ENCODE measurements around the gene ENAH. TPM values are rescaled to one million over a fixed set of nuclear protein-coding genes. Genes with fewer than 3 reads are reported as not detected.
"Not testable (repeated sequence)": the region's sequence is repeated elsewhere in the genome, so short reads cannot be mapped to it uniquely, and the experiment has no call there.

ENAH gene
- total RNA-seq, 2 experiments from 2014 or later = not detected

DNA sequence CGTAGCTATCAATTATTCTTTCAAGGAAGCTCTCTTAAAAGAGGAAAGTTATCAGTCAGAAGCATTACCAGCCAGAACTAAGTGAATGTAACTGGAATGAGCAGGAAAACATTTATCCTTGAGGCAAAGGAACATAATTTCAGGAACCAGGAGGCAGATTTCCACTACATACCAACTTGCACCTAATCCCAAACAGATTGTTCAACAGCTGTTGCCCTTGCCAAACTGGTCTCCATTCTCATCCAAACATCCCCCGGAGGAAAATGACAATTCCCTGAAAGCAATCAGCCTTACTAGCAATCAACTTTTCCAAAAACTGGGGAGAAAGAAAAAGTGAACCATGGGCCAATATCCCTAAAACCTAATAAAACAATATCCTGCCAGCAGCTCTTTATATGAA, 35.0 kb downstream of the ENAH start:
- H3K4me1 Mint-ChIP-seq = no peaks in the 10 kb centered on the region
- CTCF ChIA-PET = interaction anchor here (1.1 to 1.4 kb wide), 2 partner anchors 18 to 142 kb away, joined by 3 read pairs; no protein-coding TSS in a partner anchor
- DNase-seq = no peak
- no peaks in the 10 kb centered on the region for H3K27me3 Mint-ChIP-seq
- no peak for ATAC-seq
- no peaks in the 10 kb centered on the region for H3K9me3 Mint-ChIP-seq (ENCODE audit: low read depth)
- no peaks in the 10 kb centered on the region for H3K36me3 Mint-ChIP-seq
- no peak overlapping the region for H3K27ac Mint-ChIP-seq
- H3K4me3 Mint-ChIP-seq = no peak overlapping the region

DNA sequence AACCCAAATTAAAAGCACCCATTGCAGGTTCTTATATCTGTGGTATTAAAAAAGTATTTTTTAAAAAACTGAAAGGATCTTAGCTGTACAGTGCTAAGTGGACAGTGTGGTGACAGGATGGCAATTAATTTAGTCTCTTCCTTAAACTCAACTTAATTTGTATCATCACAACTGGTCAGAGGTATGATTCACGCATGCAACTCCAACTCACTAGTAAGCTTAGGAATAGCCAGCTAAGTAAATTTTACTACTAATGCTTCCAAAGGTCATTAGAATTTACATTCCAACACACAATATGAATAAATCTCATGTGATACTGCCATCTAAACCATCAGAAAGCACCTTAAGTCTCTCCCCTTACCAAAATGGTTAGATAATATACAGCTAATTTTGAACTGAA, 35.4 kb downstream of the ENAH start:
- no peak overlapping the region for H3K4me3 Mint-ChIP-seq
- no peak overlapping the region for H3K27ac Mint-ChIP-seq
- no peaks in the 10 kb centered on the region for H3K27me3 Mint-ChIP-seq
- CTCF ChIA-PET = interaction anchor here (1.1 to 1.4 kb wide), 2 partner anchors 17 to 142 kb away, joined by 3 read pairs; no protein-coding TSS in a partner anchor
- ATAC-seq = no peak
- DNase-seq = no peak
- no peaks in the 10 kb centered on the region for H3K4me1 Mint-ChIP-seq
- no peaks in the 10 kb centered on the region for H3K9me3 Mint-ChIP-seq (ENCODE audit: low read depth)
- no peaks in the 10 kb centered on the region for H3K36me3 Mint-ChIP-seq

GRCh38 chr1:225615403-225615790, 37.5 kb downstream of the ENAH start:
- DNase-seq, CTCF ChIA-PET, H3K27ac Mint-ChIP-seq: not testable (repeated sequence)

DNA sequence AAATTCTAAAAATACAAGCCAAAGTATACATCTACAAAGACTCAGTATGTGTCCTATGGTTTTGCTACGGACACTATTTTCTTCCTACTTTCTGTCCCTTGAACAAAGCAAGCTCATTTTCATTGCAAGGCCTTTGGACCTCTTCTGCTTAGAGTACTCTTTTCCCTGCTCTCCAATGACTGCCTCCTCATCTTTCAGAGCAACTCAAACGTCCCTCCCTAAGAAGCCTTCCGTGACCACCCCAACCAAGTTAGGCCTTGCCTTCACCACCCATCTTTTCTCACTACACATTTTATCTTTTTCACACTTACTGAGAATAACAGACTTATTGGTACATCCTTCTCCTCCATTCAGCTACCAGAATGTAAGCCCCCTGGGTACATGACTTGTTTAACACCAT, 39.9 kb downstream of the ENAH start:
- Mint-ChIP-seq H3K27me3 (peaks cover 4% of the 10 kb centered on the region), H3K27ac (no peak overlapping the region), H3K9me3 (ENCODE audit: low read depth) (no peaks in the 10 kb centered on the region), H3K4me3 (no peak overlapping the region), H3K4me1 (no peaks in the 10 kb centered on the region), H3K36me3 (no peaks in the 10 kb centered on the region)
- no peak for DNase-seq
- no peak for ATAC-seq
- CTCF ChIA-PET = no interaction called here

More at GRCh38 chr1:225615403-225615790, 37.5 kb downstream of the ENAH start:
- H3K4me1 Mint-ChIP-seq; H3K27me3 Mint-ChIP-seq; H3K4me3 Mint-ChIP-seq; ATAC-seq; H3K36me3 Mint-ChIP-seq; H3K9me3 Mint-ChIP-seq (ENCODE audit: low read depth): not testable (repeated sequence)

DNA sequence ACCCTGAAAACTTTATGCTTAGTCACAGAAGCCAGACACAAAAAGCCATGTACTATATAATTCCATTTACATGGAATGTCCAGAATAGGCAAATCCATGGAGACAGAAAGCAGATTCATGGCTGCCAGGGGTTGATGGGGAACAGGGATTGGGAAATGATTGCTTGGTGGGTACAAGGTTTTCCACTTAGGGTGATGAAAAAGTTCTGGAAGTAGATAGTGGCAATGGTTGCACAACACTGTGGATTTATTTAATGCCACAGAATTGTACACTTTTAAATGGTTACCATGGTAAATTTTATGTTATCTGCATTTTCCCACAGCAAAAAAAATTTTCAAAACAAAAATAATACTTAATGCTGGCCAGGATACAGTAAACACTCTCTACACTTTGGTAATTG, 40.6 kb downstream of the ENAH start:
- no peak overlapping the region for H3K4me3 Mint-ChIP-seq
- H3K4me1 Mint-ChIP-seq = no peaks in the 10 kb centered on the region
- H3K27me3 Mint-ChIP-seq = peaks cover 4% of the 10 kb centered on the region
- no peaks in the 10 kb centered on the region for H3K9me3 Mint-ChIP-seq (ENCODE audit: low read depth)
- no peak for ATAC-seq
- no peak overlapping the region for H3K27ac Mint-ChIP-seq
- CTCF ChIA-PET = no interaction called here
- no peaks in the 10 kb centered on the region for H3K36me3 Mint-ChIP-seq
- DNase-seq = no peak

GRCh38 chr1:225611537-225612223, 41.2 kb downstream of the ENAH start:
- CTCF ChIA-PET = no interaction called here
- DNase-seq = no peak
- no peak overlapping the region for H3K4me3 Mint-ChIP-seq
- no peaks in the 10 kb centered on the region for H3K4me1 Mint-ChIP-seq
- no peaks in the 10 kb centered on the region for H3K36me3 Mint-ChIP-seq
- no peak for ATAC-seq
- no peaks in the 10 kb centered on the region for H3K9me3 Mint-ChIP-seq (ENCODE audit: low read depth)
- no peak overlapping the region for H3K27ac Mint-ChIP-seq
- peaks cover 4% of the 10 kb centered on the region for H3K27me3 Mint-ChIP-seq

DNA sequence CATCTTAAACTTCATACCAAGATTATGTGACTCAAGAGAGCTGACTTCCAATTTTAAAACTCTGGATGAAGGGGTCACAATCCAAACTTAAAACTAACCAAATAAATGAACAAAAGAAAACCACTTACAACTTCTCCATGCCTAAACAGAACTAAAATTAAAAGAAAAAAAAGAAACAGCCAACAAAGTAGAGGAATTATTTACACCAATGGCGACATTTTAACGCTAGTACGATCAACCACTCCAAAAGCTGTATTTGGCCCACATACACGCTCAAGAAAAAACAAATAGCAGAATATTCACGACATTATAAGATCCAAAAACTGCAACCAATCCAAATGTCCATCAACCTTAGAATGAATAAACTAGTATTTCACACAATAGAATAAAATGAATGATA, 42.4 kb downstream of the ENAH start:
- Mint-ChIP-seq H3K4me3 (no peak overlapping the region), H3K36me3 (no peaks in the 10 kb centered on the region), H3K4me1 (no peaks in the 10 kb centered on the region), H3K27me3 (peaks cover 4% of the 10 kb centered on the region), H3K27ac (no peak overlapping the region), H3K9me3 (ENCODE audit: low read depth) (no peaks in the 10 kb centered on the region)
- ATAC-seq (no peak), DNase-seq (no peak)
- CTCF ChIA-PET = no interaction called here

GRCh38 chr1:225608014-225608796, 44.7 kb downstream of the ENAH start:
- DNase-seq = no peak
- peaks cover 4% of the 10 kb centered on the region for H3K27me3 Mint-ChIP-seq
- H3K27ac Mint-ChIP-seq = no peak overlapping the region
- no peaks in the 10 kb centered on the region for H3K4me1 Mint-ChIP-seq
- H3K4me3 Mint-ChIP-seq = no peak overlapping the region
- CTCF ChIA-PET = interaction anchor here (1.1 kb wide), 1 partner anchor 14 kb away, joined by 3 read pairs; no protein-coding TSS in a partner anchor
- no peaks in the 10 kb centered on the region for H3K9me3 Mint-ChIP-seq (ENCODE audit: low read depth)
- no peaks in the 10 kb centered on the region for H3K36me3 Mint-ChIP-seq
- ATAC-seq = no peak

- ATAC-seq = no peak
- Mint-ChIP-seq H3K4me1 (no peaks in the 10 kb centered on the region), H3K4me3 (no peak overlapping the region), H3K36me3 (no peaks in the 10 kb centered on the region), H3K27me3 (peaks cover 9% of the 10 kb centered on the region), H3K27ac (no peak overlapping the region), H3K9me3 (ENCODE audit: low read depth) (no peaks in the 10 kb centered on the region)
- no peak for DNase-seq
- CTCF ChIA-PET = no interaction called here
These were observed 45.6 kb downstream of the ENAH start for GRCh38 chr1:225607355-225607754.

GRCh38 chr1:225603538-225604354, 49.2 kb downstream of the ENAH start:
- no peak overlapping the region for H3K27ac Mint-ChIP-seq
- no peak for DNase-seq
- no peak for ATAC-seq
- no peaks in the 10 kb centered on the region for H3K36me3 Mint-ChIP-seq
- H3K9me3 Mint-ChIP-seq (ENCODE audit: low read depth) = no peaks in the 10 kb centered on the region
- H3K4me3 Mint-ChIP-seq = no peak overlapping the region
- H3K4me1 Mint-ChIP-seq = no peaks in the 10 kb centered on the region
- CTCF ChIA-PET = no interaction called here
- peaks cover 9% of the 10 kb centered on the region for H3K27me3 Mint-ChIP-seq

DNA sequence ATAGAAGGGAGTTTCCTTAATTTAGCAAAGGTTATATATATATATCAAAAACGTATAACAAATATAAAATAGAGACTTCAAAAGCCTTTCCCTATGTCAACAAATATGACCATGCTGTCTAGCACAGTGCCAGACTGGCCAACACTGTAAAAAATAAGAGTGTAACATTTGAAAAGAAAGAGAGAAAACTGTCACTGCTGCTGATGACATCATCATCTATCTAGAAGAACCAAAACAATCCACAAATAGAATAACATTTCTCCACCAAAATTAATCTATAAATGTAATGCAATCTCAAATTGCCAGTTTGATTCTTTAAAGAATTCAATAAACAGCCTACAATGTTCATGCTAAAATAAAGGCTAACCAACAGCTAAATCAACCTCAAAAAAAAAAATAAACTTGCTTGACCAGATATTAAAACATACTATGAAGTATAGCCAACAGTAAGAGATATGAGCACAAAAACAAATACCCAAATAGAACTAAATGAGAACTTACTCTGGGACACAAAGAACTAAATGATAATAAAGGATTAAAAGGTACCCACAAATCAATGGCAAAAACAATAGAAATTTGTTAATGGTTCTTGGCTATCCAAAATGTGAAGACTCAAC, 50.2 kb downstream of the ENAH start:
- no peak for DNase-seq
- CTCF ChIA-PET = no interaction called here
- Mint-ChIP-seq H3K4me3 (no peak overlapping the region), H3K4me1 (no peaks in the 10 kb centered on the region), H3K36me3 (no peaks in the 10 kb centered on the region), H3K27me3 (peaks cover 9% of the 10 kb centered on the region), H3K9me3 (ENCODE audit: low read depth) (no peaks in the 10 kb centered on the region), H3K27ac (no peak overlapping the region)
- ATAC-seq = no peak

DNA sequence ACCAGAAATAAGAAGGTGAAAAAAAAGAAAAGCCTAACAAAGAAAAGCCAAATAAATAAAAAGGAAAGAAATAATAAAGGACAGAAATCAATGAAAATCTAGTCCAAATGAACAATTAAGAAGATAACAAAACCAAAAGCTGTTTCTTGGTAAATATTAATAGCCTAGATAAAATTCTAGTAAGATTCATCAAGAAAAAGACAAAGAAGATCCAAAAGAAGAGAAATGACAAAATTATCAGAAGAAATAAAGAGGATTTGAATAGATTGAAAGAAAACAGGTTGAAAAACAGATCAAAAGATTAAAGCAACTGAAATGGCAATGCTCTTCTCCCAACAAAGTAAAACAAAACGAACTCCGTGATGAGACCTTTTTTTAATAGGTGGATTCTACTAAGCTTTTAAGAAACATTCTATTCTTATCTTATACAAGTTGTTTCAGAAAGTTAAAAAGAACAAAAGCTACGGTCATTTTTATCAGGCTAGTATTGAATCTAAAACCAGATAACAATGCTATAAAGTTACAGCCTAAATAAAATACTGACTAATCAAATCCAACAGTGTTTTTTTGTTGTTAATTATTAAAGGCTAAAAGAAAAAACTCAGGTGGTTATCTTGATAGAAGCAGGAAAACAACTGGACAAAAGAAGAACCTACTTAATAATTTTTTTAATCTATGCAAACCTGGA, 50.9 kb downstream of the ENAH start:
- no peak overlapping the region for H3K27ac Mint-ChIP-seq

DNA sequence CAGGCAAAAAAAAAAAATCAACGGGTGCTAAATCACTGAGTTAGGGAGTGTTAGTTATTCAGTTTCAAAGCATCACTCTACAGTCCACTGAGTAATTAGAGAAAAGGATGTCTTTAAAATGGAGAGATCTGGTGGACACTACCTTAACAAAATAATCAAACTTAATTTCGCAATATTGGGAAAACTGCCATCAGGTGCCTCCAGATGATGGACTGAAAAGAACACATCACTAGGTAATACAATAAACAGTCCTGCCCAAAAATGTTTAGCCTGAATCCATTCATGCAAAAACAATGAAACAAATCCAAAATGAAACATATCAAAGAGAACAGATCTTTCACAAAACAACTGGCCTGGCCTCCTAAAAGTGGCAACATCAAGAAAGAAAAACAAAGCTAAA, 54.1 kb downstream of the ENAH start:
- H3K4me3 Mint-ChIP-seq = no peak overlapping the region
- no peaks in the 10 kb centered on the region for H3K9me3 Mint-ChIP-seq (ENCODE audit: low read depth)
- CTCF ChIA-PET = no interaction called here
- no peaks in the 10 kb centered on the region for H3K4me1 Mint-ChIP-seq
- peaks cover 15% of the 10 kb centered on the region for H3K27me3 Mint-ChIP-seq
- no peaks in the 10 kb centered on the region for H3K36me3 Mint-ChIP-seq
- DNase-seq (no peak), ATAC-seq (no peak)
- H3K27ac Mint-ChIP-seq = no peak overlapping the region

More for the DNA sequence above, 50.9 kb downstream of the ENAH start:
- Mint-ChIP-seq H3K36me3 (no peaks in the 10 kb centered on the region), H3K27me3 (peaks cover 9% of the 10 kb centered on the region), H3K4me1 (no peaks in the 10 kb centered on the region), H3K9me3 (ENCODE audit: low read depth) (no peaks in the 10 kb centered on the region), H3K4me3 (no peak overlapping the region)
- CTCF ChIA-PET = no interaction called here
- no peak for ATAC-seq
- no peak for DNase-seq
